GM12892 (cell line): ENCODE data around the gene LMO1.

Source experiments
- POLR2A ChIP-seq: IDR thresholded peaks from 2 replicates; pipeline ENCODE4 v1.6.1; 2011; ENCODE audit warnings: low read depth, low read length, control low read depth
- POLR2AphosphoS5 ChIP-seq: IDR thresholded peaks from 2 replicates; pipeline ENCODE4 v1.6.1; 2011; ENCODE audit warnings: low read depth, low read length, control low read depth
- TAF1 ChIP-seq: IDR thresholded peaks from 2 replicates; pipeline ENCODE4 v1.6.1; 2011; ENCODE audit warnings: low read depth, mild to moderate bottlenecking, control low read depth, low read length, borderline replicate concordance

- TF ChIP-seq POLR2AphosphoS5: no peak
- no peak for TF ChIP-seq TAF1
- no peak for TF ChIP-seq POLR2A
Observed at GRCh38 chr11:8297781-8298440, 34.2 kb upstream of the LMO1 start.
